ENCODE data around the gene FCF1.

GRCh38 chr14:74664717-74665116, 48.2 kb upstream of the FCF1 start:
- TF ChIP-seq CTCF (conservative IDR thresholded peaks at IDR 0.05) (no peak), ZFX (IDR thresholded peaks at IDR 0.05) (no peak)
